ENCODE results near the gene ALDH1B1.

GRCh38 chr9:38344566-38345324 is 47.8 kb upstream of the ALDH1B1 start:
- no peak for TF ChIP-seq CTCF (IDR thresholded peaks at IDR 0.05)
- no peak for TF ChIP-seq POLR2A (IDR thresholded peaks at IDR 0.05)

Data from uterus (tissue), 2 donors.